T1000 (cell line): ENCODE data around the gene TINAGL1.
A peak's percentile ranks its signal among the peaks of the same experiment; 100 is the strongest.

ENCODE experiments used
- DNase-seq: peaks from one replicate; lab custom pipeline; 2025; ENCODE audit warnings: mixed read lengths; lab: John Stamatoyannopoulos, UW

The TINAGL1 gene

GRCh38 chr1:31576201-31576669 is at the start of gene TINAGL1:
Gene TINAGL1 (plus strand): TSS chr1:31576515. CDS start chr1:31577149, 634 bp downstream.
- DNase-seq: no peak

GRCh38 chr1:31529999-31530684 is 46.2 kb upstream of the TINAGL1 start:
- DNase-seq: no peak

- no peak for DNase-seq
Measured at GRCh38 chr1:31531177-31531999, 44.9 kb upstream of the TINAGL1 start.

GRCh38 chr1:31532173-31532572 is 44.1 kb upstream of the TINAGL1 start:
- no peak for DNase-seq

- DNase-seq: no peak
Measured at GRCh38 chr1:31535561-31535960, 40.8 kb upstream of the TINAGL1 start.

- DNase-seq: no peak
Measured at GRCh38 chr1:31539329-31539728, 37.0 kb upstream of the TINAGL1 start.

GRCh38 chr1:31541194-31541593 is 35.1 kb upstream of the TINAGL1 start:
- no peak for DNase-seq

- DNase-seq: no peak
Measured at GRCh38 chr1:31545927-31546540, 30.3 kb upstream of the TINAGL1 start.

GRCh38 chr1:31548534-31548906 is 27.8 kb upstream of the TINAGL1 start:
- no peak for DNase-seq

- DNase-seq: peak; percentile 79
Measured at GRCh38 chr1:31548907-31549808, 27.2 kb upstream of the TINAGL1 start.

GRCh38 chr1:31549809-31550620 is 26.3 kb upstream of the TINAGL1 start:
- no peak for DNase-seq

- DNase-seq: no peak
Measured at GRCh38 chr1:31551208-31551607, 25.1 kb upstream of the TINAGL1 start.

GRCh38 chr1:31552489-31552888 is 23.8 kb upstream of the TINAGL1 start:
- DNase-seq: no peak

- DNase-seq: no peak
Measured at GRCh38 chr1:31556481-31557006, 19.8 kb upstream of the TINAGL1 start.

GRCh38 chr1:31559715-31560114 is 16.6 kb upstream of the TINAGL1 start:
- no peak for DNase-seq

GRCh38 chr1:31560394-31560793 is 15.9 kb upstream of the TINAGL1 start:
- no peak for DNase-seq

- DNase-seq: no peak
Measured at GRCh38 chr1:31562707-31563360, 13.5 kb upstream of the TINAGL1 start.

- DNase-seq: no peak
Measured at GRCh38 chr1:31564606-31564989, 11.7 kb upstream of the TINAGL1 start.

GRCh38 chr1:31567956-31568570 is 8.3 kb upstream of the TINAGL1 start:
- DNase-seq: no peak
